ENCODE measurements around the gene ZNF442. TPM values are rescaled to one million over a fixed set of nuclear protein-coding genes. Genes with fewer than 3 reads are reported as not detected.
"Not testable (repeated sequence)": the region's sequence is repeated elsewhere in the genome, so short reads cannot be mapped to it uniquely, and the experiment has no call there.

Gene ZNF442
- total and polyA plus RNA-seq, 2 experiments from 2014 or later, result 1.3 to 5.9 TPM

DNA sequence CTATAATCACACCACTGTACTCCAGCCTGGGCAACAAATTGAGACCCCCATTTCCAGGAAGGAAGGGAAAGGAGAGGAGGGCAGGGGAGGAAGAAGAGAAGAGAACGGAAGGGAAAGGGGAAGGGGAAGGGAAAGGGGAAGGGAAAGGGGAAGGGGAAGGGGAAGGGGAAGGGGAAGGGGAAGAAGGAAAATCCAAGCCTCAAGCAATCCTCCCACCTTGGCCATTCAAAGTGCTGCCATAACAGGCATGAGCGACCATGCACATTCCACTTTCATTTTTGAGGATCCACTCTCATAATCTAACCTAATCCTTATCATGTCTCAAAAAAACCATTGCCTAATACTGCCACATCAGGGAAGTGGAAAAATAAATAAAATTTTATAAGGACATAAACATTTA is 20.9 kb upstream of the ZNF442 start:
- not testable (repeated sequence) for H3K79me2 ChIP-seq; H4K20me1 ChIP-seq (ENCODE audit: insufficient read depth, poor library complexity, severe bottlenecking); H3K27me3 ChIP-seq; DNase-seq (ENCODE audit: low spot score); H3K9me2 ChIP-seq (replicated peaks; ENCODE audit: insufficient read depth); H3K4me3 ChIP-seq; H3K9me3 ChIP-seq (ENCODE audit: low read depth); H3K27ac ChIP-seq; H3K4me1 ChIP-seq (ENCODE audit: insufficient read depth); H3K4me2 ChIP-seq; H2AFZ ChIP-seq; H3K36me3 ChIP-seq (replicated peaks; ENCODE audit: insufficient read depth, low read depth)
- 100% methylated on average over 2 of the region's 2 CpGs for WGBS (ENCODE audit: low lambda C conversion rate, missing lambda C conversion rate)

DNA sequence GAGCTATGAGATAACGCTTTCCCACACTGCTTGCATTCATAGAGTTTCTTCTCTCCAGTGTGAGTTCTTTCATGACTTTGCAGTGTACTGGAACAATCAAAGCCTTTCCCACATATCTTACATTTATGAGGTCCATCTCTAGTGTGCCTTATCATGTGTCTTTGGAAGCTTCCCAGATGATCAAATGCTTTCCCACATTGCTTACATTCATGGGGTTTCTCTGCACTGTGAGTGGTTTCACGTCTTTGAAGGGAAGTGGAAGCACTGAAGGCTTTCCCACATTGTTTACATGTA is 14.9 kb upstream of the ZNF442 start:
- H3K4me2 ChIP-seq, result no peak overlapping the region
- H3K27me3 ChIP-seq, result no peaks in the 10 kb centered on the region
- H3K36me3 ChIP-seq (replicated peaks; ENCODE audit: insufficient read depth, low read depth), result peaks cover 4% of the 10 kb centered on the region
- WGBS (ENCODE audit: low lambda C conversion rate, missing lambda C conversion rate), result 73% methylated on average over 2 of the region's 2 CpGs
- no peak overlapping the region for H3K4me3 ChIP-seq
- no peaks in the 10 kb centered on the region for H3K4me1 ChIP-seq (ENCODE audit: insufficient read depth)
- H2AFZ ChIP-seq, result no peak overlapping the region
- no peaks in the 10 kb centered on the region for H3K79me2 ChIP-seq
- H3K9me2 ChIP-seq (replicated peaks; ENCODE audit: insufficient read depth), result no peaks in the 10 kb centered on the region
- no peak for DNase-seq (ENCODE audit: low spot score)
- H3K27ac ChIP-seq, result no peak overlapping the region
- TF ChIP-seq, protein P1, sequence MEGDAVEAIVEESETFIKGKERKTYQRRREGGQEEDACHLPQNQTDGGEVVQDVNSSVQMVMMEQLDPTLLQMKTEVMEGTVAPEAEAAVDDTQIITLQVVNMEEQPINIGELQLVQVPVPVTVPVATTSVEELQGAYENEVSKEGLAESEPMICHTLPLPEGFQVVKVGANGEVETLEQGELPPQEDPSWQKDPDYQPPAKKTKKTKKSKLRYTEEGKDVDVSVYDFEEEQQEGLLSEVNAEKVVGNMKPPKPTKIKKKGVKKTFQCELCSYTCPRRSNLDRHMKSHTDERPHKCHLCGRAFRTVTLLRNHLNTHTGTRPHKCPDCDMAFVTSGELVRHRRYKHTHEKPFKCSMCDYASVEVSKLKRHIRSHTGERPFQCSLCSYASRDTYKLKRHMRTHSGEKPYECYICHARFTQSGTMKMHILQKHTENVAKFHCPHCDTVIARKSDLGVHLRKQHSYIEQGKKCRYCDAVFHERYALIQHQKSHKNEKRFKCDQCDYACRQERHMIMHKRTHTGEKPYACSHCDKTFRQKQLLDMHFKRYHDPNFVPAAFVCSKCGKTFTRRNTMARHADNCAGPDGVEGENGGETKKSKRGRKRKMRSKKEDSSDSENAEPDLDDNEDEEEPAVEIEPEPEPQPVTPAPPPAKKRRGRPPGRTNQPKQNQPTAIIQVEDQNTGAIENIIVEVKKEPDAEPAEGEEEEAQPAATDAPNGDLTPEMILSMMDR (IDR thresholded peaks at IDR 0.05; ENCODE audit: poor library complexity), result no peak
- TF ChIP-seq EZH2 (IDR thresholded peaks at IDR 0.05; ENCODE audit: borderline replicate concordance) (no peak), EZH2phosphoT487 (IDR thresholded peaks at IDR 0.05; ENCODE audit: low read depth, severe bottlenecking, unreplicated experiment) (no peak)
- H4K20me1 ChIP-seq (ENCODE audit: insufficient read depth, poor library complexity, severe bottlenecking), result no peaks in the 10 kb centered on the region
- H3K9me3 ChIP-seq (ENCODE audit: low read depth), result peaks cover 15% of the 10 kb centered on the region

DNA sequence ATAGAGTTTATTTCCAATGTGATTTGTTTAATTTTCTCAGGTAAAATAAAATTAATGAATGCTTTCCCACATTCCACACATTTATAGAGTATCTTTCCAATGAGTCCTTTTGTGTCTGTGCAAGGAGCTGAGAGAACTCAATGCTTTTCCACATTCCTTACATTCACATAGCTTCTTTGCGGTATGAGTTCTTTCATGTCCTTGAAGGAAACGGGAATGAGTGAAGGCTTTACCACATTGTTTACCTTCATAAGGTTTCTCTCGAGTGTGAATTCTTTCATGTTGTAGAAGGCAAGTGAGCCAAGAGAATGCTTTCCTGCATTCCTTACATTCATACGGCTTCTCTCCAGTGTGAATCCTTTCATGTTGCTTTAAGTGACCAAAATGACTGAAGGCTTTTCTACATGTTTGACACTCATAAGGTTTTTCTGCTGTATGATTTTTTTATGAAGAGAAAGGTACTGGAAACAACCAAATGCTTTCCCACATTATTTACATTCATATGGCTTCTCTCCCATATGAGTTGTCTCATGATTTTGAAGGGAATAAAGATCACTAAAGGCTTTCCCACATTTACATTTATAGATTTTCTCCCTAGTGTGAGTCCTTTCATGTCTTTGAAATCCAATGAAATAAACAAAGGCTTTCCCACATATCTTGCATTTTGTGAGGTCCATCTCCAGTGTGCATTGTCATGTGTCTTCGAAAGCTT is 14.4 kb upstream of the ZNF442 start:
- H3K9me3 ChIP-seq (ENCODE audit: low read depth), result peaks cover 15% of the 10 kb centered on the region
- TF ChIP-seq EZH2phosphoT487 (IDR thresholded peaks at IDR 0.05; ENCODE audit: low read depth, severe bottlenecking, unreplicated experiment) (no peak), EZH2 (IDR thresholded peaks at IDR 0.05; ENCODE audit: borderline replicate concordance) (no peak)
- TF ChIP-seq, protein P1 (IDR thresholded peaks at IDR 0.05; ENCODE audit: poor library complexity), result no peak
- no peaks in the 10 kb centered on the region for H4K20me1 ChIP-seq (ENCODE audit: insufficient read depth, poor library complexity, severe bottlenecking)

DNA sequence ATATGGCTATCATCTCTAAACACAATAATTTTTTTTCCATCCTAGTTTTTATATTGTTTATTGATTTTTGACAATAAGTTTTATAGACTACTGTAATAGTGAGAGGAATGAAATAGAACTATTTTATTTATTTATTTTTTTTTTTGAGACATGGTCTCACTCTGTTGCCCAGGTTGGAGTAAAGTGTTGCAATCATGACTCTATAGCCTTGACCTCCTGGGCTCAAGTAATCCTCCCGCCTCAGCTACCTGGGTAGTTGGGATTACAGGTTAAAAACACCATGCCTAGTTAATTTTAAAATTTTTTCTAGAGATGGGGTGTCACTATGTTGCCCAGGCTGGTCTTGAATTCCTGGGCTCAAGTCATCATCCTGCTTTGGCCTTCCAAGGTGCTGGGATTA is 8.5 kb upstream of the ZNF442 start:
- Histone ChIP-seq H3K27me3 (no peaks in the 10 kb centered on the region), H3K4me1 (ENCODE audit: insufficient read depth) (no peaks in the 10 kb centered on the region), H3K9me2 (replicated peaks; ENCODE audit: insufficient read depth) (no peaks in the 10 kb centered on the region), H3K36me3 (replicated peaks; ENCODE audit: insufficient read depth, low read depth) (no peaks in the 10 kb centered on the region), H4K20me1 (ENCODE audit: insufficient read depth, poor library complexity, severe bottlenecking) (no peaks in the 10 kb centered on the region), H3K27ac (no peak overlapping the region), H2AFZ (no peak overlapping the region), H3K4me3 (no peak overlapping the region), H3K9me3 (ENCODE audit: low read depth) (peaks cover 2% of the 10 kb centered on the region), H3K4me2 (no peak overlapping the region), H3K79me2 (no peaks in the 10 kb centered on the region)
- no peak for DNase-seq (ENCODE audit: low spot score)
- TF ChIP-seq EZH2phosphoT487 (IDR thresholded peaks at IDR 0.05; ENCODE audit: low read depth, severe bottlenecking, unreplicated experiment), result no peak
- no peak for TF ChIP-seq EZH2 (IDR thresholded peaks at IDR 0.05; ENCODE audit: borderline replicate concordance)
- TF ChIP-seq, protein P1 (IDR thresholded peaks at IDR 0.05; ENCODE audit: poor library complexity), result no peak
- WGBS (ENCODE audit: low lambda C conversion rate, missing lambda C conversion rate), result 88% methylated on average over 1 of the region's 1 CpG

More for the DNA sequence above, 14.4 kb upstream of the ZNF442 start:
- Histone ChIP-seq H3K4me2 (no peak overlapping the region), H3K36me3 (replicated peaks; ENCODE audit: insufficient read depth, low read depth) (peaks cover 4% of the 10 kb centered on the region), H2AFZ (no peak overlapping the region), H3K4me1 (ENCODE audit: insufficient read depth) (no peaks in the 10 kb centered on the region), H3K4me3 (no peak overlapping the region), H3K27me3 (no peaks in the 10 kb centered on the region), H3K79me2 (no peaks in the 10 kb centered on the region), H3K27ac (no peak overlapping the region), H3K9me2 (replicated peaks; ENCODE audit: insufficient read depth) (no peaks in the 10 kb centered on the region)
- WGBS (ENCODE audit: low lambda C conversion rate, missing lambda C conversion rate), result 93% methylated on average over 5 of the region's 5 CpGs
- no peak for DNase-seq (ENCODE audit: low spot score)
